Neural cell (in vitro differentiated cells): ENCODE data around the gene RNU6-1. TPM values are rescaled to one million over a fixed set of nuclear protein-coding genes. Genes with fewer than 3 reads are reported as not detected.

Source experiments
- H2AFZ ChIP-seq: fragments of 200-600, 300-800 bp; sonication (generic), shearing (Covaris generic); 2 replicates; pipeline ENCODE4 v1.6.0; 2014; ENCODE audit warnings: low read depth, mild to moderate bottlenecking, antibody characterized with exemption, low read length, moderate library complexity
- H3F3A ChIP-seq: fragments of 200-600 bp; shearing (Covaris generic); 2 replicates; pipeline ENCODE4 v1.6.1; 2016; ENCODE audit warnings: mild to moderate bottlenecking, moderate library complexity, mixed read lengths, antibody characterized with exemption, low read length; ENCODE audit not compliant: insufficient read depth, poor library complexity, severe bottlenecking
- H3K27ac ChIP-seq: fragments of 200-600, 300-800 bp; sonication (generic), shearing (Covaris generic); 2 replicates; pipeline ENCODE4 v1.5.1; 2014; ENCODE audit warnings: mild to moderate bottlenecking, low read length, moderate library complexity
- H3K27me3 ChIP-seq: fragments of 300-800, 200-600 bp; sonication (generic), shearing (Covaris generic); 2 replicates; pipeline ENCODE4 v1.6.0; 2014; ENCODE audit warnings: mild to moderate bottlenecking, low read depth, low read length, moderate library complexity; ENCODE audit not compliant: insufficient read depth
- H3K36me3 ChIP-seq: fragments of 300-800, 200-600 bp; sonication (generic), shearing (Covaris generic); 2 replicates; pipeline ENCODE4 v1.5.1; 2014; ENCODE audit warnings: mild to moderate bottlenecking, antibody characterized with exemption, low read length, moderate library complexity; ENCODE audit not compliant: insufficient read depth
- H3K4me2 ChIP-seq: fragments of 300-800, 200-600 bp; sonication (generic), shearing (Covaris generic); 2 replicates; pipeline ENCODE4 v1.6.0; 2014; ENCODE audit warnings: mild to moderate bottlenecking, low read length
- H3K4me3 ChIP-seq: fragments of 300-800, 200-600 bp; sonication (generic), shearing (Covaris generic); 2 replicates; pipeline ENCODE4 v1.5.1; 2014; ENCODE audit warnings: mild to moderate bottlenecking, low read length, moderate library complexity
- H3K79me2 ChIP-seq: fragments of 200-600 bp; shearing (Covaris generic); replicated peaks from 2 replicates; pipeline ENCODE4 v1.6.0; 2014; ENCODE audit warnings: mild to moderate bottlenecking, low read length, moderate library complexity; ENCODE audit not compliant: insufficient read depth
- H3K9ac ChIP-seq: fragments of 300-800, 200-600 bp; sonication (generic), shearing (Covaris generic); 2 replicates; pipeline ENCODE4 v1.6.1; 2016; ENCODE audit warnings: mild to moderate bottlenecking, low read length, mixed read lengths
- H3K9me2 ChIP-seq: fragments of 200-600 bp; shearing (Covaris generic); 2 replicates; pipeline ENCODE4 v1.6.1; 2016; ENCODE audit warnings: mild to moderate bottlenecking, low read length, mixed read lengths; ENCODE audit not compliant: insufficient read depth
- H3K9me3 ChIP-seq: fragments of 200-600, 300-800 bp; sonication (generic), shearing (Covaris generic); 2 replicates; pipeline ENCODE4 v1.6.1; 2016; ENCODE audit warnings: mild to moderate bottlenecking, mixed run types, low read length, moderate library complexity, mixed read lengths
- H4K20me1 ChIP-seq: fragments of 200-600 bp; shearing (Covaris generic); 2 replicates; pipeline ENCODE4 v1.6.1; 2016; ENCODE audit warnings: mild to moderate bottlenecking, mixed run types; ENCODE audit not compliant: insufficient read depth
- CTCF ChIP-seq: fragments of 450-650 bp; IDR thresholded peaks from 2 replicates; pipeline ENCODE4 v1.5.1; 2014; ENCODE audit warnings: antibody characterized with exemption, mild to moderate bottlenecking, moderate library complexity; ENCODE audit not compliant: poor library complexity, severe bottlenecking
- EP300 ChIP-seq: fragments of 450-650 bp; conservative IDR thresholded peaks from 2 replicates; pipeline ENCODE4 v1.6.1; 2014; ENCODE audit warnings: antibody characterized with exemption, mild to moderate bottlenecking, moderate library complexity; ENCODE audit not compliant: poor library complexity, severe bottlenecking
- EZH2 ChIP-seq: fragments of 200-600, 300-800 bp; shearing (Covaris generic), sonication (generic); IDR thresholded peaks from 2 replicates; pipeline ENCODE4 v1.6.1; 2014; ENCODE audit warnings: antibody characterized with exemption, low read length, borderline replicate concordance, mild to moderate bottlenecking; ENCODE audit not compliant: insufficient read depth, poor library complexity, severe bottlenecking
- MXI1 ChIP-seq: fragments of 450-650 bp; conservative IDR thresholded peaks from 2 replicates; pipeline ENCODE4 v1.6.1; 2014; ENCODE audit warnings: antibody characterized with exemption, mild to moderate bottlenecking; ENCODE audit not compliant: poor library complexity, severe bottlenecking
- POLR2AphosphoS5 ChIP-seq: IDR thresholded peaks from 2 replicates; pipeline ENCODE4 v1.6.1; 2012
- RAD21 ChIP-seq: fragments of 450-650 bp; conservative IDR thresholded peaks from 2 replicates; pipeline ENCODE4 v1.6.1; 2014; ENCODE audit warnings: antibody characterized with exemption, mild to moderate bottlenecking, moderate library complexity
- REST ChIP-seq: IDR thresholded peaks from 2 replicates; pipeline ENCODE4 v1.6.1; 2012; ENCODE audit warnings: borderline replicate concordance
- SMC3 ChIP-seq: fragments of 450-650 bp; conservative IDR thresholded peaks from 2 replicates; pipeline ENCODE4 v1.6.1; 2014; ENCODE audit warnings: antibody characterized with exemption, mild to moderate bottlenecking, moderate library complexity; ENCODE audit not compliant: poor library complexity
- TAF1 ChIP-seq: IDR thresholded peaks from 2 replicates; pipeline ENCODE4 v1.6.1; 2012; ENCODE audit warnings: low read depth
- polyA plus RNA-seq: library from polyadenylated mRNA; depleted of rRNA; stranded (reverse); fragments of >200 nt; gene quantifications from 2 replicates; pipeline ENCODE4 v1.2.3, GENCODE V29; 2014

RNU6-1 gene
- polyA plus RNA-seq, 1 donor from 2014 or later: not detected

- no peaks in the 10 kb centered on the region for H4K20me1 ChIP-seq
- H3F3A ChIP-seq: no peaks in the 10 kb centered on the region
- no peak overlapping the region for H3K9ac ChIP-seq
- H3K9me2 ChIP-seq: no peaks in the 10 kb centered on the region
- H3K79me2 ChIP-seq: no peaks in the 10 kb centered on the region
- H3K4me3 ChIP-seq: no peak overlapping the region
- no peak overlapping the region for H3K27ac ChIP-seq
- H3K9me3 ChIP-seq: no peaks in the 10 kb centered on the region
- H3K27me3 ChIP-seq: no peaks in the 10 kb centered on the region
- H2AFZ ChIP-seq: no peak overlapping the region
- H3K4me2 ChIP-seq: no peak overlapping the region
- no peaks in the 10 kb centered on the region for H3K36me3 ChIP-seq
- TF ChIP-seq MXI1: no peak
- TF ChIP-seq TAF1: no peak
- TF ChIP-seq CTCF: no peak
- TF ChIP-seq REST: no peak
- no peak for TF ChIP-seq EZH2
- TF ChIP-seq SMC3: no peak
- TF ChIP-seq EP300: no peak
- no peak for TF ChIP-seq POLR2AphosphoS5
- TF ChIP-seq RAD21: no peak
Observed at GRCh38 chr15:67794832-67795574, 44.8 kb downstream of the RNU6-1 start.

- Histone ChIP-seq H3F3A (no peaks in the 10 kb centered on the region), H3K9me2 (no peaks in the 10 kb centered on the region), H3K79me2 (no peaks in the 10 kb centered on the region), H3K9me3 (no peaks in the 10 kb centered on the region), H3K9ac (no peak overlapping the region), H3K4me2 (no peak overlapping the region), H3K4me3 (no peak overlapping the region), H3K27me3 (no peaks in the 10 kb centered on the region), H3K27ac (no peak overlapping the region), H4K20me1 (no peaks in the 10 kb centered on the region), H2AFZ (no peak overlapping the region), H3K36me3 (no peaks in the 10 kb centered on the region)
- no peak for TF ChIP-seq EP300
- TF ChIP-seq RAD21: no peak
- no peak for TF ChIP-seq REST
- TF ChIP-seq CTCF: no peak
- TF ChIP-seq MXI1: no peak
- TF ChIP-seq SMC3: no peak
- no peak for TF ChIP-seq EZH2
- TF ChIP-seq TAF1: no peak
- no peak for TF ChIP-seq POLR2AphosphoS5
Observed at GRCh38 chr15:67792250-67792942, 47.4 kb downstream of the RNU6-1 start.
